Activated T-helper 1 cell treated with anti-CD3 and anti-CD28 coated beads, Interleukin-2, amount 50 U/mL, for 16 hours (primary cell): ENCODE measurements around the gene LEFTY1.

Experiments used
- DNase-seq, 2 donors: peaks; one replicate each; pipeline ENCODE4 v3.0.0-alpha.2; 2020; ENCODE audit warnings: low read depth in 1 of 2, low spot score in 1 of 2

LEFTY1 gene

GRCh38 chr1:225873281-225873850 is 15.6 kb downstream of the LEFTY1 start:
- no peak for DNase-seq

- DNase-seq = no peak
Measured at GRCh38 chr1:225872075-225872430, 16.9 kb downstream of the LEFTY1 start.

DNA sequence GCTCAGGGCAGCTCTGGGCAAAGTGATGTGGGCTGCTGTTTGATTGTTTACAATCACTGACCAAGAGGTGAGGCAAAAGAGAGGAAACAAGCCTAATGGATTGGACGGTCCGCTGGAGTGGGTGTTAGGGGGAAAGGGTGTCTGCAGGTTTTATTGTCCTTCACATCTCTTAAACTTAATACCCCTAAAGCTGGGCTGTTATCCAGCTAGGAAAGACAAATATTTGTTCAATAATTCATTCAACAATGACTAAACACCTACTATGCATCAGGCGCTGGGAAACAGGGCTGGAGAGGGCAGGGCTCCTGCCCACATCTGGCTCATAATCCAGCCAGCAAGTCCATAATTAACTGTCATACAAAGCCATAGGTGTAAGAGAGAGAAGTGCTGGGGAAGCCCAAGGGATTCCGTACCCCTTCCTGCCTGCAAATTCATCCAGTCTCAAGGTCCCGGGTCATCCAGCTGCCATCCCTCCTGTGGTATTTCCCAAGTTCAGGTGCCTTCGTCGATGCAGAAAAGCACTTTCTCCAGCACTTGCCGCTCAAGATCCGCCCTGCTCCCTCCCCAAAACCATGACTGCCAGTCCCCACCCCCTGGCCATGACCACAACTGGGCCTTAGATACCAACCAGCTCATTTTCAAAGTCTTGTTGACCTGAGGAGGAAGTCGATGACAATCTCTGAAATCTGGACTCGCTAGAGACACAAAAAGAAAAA is 17.4 kb downstream of the LEFTY1 start:
- DNase-seq = no peak

DNA sequence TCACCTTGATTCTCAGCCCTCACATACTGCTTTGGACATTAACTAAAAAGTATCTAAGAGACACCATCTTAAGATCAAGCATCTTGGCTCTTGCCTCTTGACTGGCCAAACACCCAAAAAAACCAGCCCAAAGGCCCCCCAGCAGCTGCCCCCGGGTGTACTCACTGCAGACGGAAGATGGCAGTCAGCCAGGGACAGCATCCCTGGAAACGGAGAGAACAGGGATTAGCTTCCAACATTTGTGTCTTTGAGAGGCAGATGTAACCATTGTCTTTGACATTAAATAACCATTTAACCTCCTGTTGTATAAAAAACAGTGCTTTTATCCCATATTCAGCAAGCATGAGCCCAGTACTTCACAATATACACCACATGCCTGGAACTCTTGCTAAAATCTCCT is 18.0 kb downstream of the LEFTY1 start:
- DNase-seq = no peak

DNA sequence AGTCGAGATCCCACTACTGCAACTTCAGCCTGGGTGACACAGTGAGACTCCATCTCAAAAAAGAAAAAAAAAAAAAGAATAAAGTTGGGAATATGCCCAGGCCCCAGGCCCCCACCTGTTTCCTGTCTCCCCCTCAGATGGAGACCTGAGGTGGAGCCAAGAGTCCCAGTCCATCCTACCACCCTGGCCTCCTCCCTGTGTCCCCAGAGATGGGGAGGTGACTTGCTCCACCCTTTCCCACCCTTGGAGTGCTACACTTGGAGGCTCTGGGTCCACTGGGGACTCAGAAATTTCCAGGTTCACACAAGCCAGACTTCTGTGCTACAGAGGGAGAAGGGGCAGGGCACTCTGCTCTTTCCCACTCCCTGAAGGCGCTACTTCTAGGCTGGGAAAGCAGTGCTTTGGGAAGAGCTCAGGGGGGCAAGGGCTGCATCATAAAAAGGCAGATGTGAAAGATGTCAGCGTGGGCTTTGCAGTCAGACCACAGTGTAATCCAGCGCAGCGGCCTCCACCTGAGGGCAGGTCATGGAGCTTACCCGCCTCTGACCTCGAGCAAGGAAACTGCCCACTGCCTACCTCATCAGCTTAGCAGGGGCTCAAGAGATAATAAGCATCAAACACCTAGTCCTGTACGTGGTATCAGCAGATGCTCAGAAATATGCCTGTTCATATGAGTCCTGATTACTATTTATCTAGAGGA is 20.2 kb downstream of the LEFTY1 start:
- DNase-seq = no peak

GRCh38 chr1:225866981-225867380 is 22.0 kb downstream of the LEFTY1 start:
- DNase-seq = no peak

DNA sequence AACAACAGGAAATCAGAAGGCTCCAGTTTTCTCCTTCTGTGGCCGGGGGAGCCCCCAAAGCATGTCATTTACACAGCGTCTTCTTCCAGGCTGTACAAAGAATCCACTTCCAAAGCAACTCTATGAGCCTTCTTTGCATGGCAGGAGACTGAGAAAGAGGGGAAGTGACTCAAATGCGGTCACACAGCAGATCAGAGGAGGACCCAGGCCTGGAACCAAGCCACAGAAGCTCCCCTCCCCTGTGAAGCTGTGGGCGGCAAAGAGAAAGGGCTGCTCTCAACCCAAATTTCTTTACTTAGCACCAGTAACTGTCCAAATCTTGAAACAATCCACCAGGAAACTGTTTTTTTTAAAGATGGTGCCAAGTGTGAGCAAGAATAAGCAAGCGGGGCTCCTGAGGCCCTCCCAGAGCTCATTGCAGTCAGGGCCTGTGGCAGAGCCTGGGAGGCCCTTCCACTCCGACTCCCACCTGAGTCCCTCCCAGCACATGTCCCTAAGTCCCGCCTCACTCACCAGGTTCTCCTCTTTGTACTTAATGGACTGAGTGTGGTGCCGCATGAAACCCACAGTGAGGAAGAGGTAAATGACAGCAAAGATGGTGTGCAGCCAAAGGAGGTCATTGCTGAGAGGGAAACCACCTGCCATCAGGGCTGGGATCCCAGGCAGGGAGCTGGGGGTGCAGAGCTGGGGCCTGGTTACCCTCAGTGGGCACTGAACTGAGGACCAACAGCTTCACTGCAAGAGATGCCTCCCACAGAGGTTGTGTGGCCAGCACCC is 22.7 kb downstream of the LEFTY1 start:
- peak; percentile 43 to 47 for DNase-seq

- no peak for DNase-seq
Measured at GRCh38 chr1:225865514-225865913, 23.4 kb downstream of the LEFTY1 start.

DNA sequence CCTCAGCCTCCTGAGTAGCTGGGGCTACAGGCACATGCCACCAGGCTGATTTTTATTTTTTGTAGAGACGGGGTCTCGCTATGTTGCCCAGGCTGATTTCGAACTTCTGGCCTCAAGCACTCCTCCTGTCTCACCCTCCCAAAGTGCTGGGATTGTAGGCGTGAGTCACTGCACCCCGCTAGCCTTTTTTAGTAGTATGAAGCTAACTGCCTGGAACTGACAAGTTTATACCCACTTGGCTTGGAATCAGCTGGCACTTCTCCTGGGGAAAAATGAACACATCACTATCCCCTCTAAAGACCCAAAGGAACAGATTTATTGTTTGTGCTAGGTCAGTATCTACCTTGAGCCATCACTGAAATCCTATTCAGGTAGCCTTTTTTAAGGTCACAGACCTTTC is 25.8 kb downstream of the LEFTY1 start:
- no peak for DNase-seq

DNA sequence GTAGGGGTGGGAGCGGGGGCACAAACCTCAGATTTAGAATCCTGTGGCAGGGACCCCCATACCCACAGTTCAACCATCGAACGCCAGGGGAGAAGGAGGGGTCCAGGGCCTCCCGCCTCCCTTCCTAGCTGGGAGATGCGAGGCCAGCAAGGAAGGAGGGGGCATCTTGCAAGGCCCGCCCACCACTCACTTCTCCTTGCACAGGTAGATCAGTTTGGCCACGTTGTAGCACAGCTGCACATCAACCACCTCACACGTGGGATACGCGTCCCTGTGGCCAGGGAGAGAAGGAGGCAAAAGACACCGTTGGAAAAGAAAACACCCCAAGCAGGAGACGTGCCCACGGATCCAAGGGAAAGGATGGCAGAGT is 26.4 kb downstream of the LEFTY1 start:
- DNase-seq = no peak

DNA sequence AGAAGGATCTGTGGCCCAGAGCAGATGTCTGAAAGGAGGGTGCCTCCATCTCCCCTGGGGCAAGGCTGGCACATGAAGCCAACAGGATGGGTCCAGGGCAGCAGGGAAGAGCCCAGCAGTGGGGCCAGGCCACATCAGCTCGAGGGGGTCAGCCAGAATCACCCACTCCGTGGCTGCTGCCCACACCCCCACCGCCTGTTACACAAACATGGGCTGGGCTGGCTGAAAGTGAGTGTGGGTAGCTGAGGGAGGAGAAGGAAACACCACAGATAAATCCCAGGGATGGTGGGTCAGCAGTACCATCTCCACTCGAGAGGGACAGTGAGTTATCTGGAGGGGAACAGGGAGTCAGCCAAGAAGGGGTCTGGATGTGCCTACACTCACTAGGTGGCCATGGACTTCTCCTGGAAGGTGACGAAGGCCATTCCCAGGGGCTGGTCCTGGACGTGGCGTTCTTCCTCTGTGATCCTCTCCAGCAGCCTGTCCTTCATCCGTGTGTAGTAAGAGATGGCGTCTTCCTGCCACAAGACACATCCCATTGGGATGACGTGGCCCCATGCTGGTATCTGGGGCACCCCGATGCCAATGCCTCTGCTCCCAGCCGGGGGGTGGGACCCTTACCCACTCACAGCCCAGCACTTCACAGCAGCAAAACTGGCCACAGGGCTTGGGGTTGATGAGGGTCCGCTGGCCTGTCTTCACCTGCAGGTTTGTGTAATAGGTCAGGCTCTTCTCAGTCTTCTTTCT is 26.9 kb downstream of the LEFTY1 start:
- DNase-seq = no peak

GRCh38 chr1:225860876-225861441 is 28.0 kb downstream of the LEFTY1 start:
- DNase-seq = no peak

DNA sequence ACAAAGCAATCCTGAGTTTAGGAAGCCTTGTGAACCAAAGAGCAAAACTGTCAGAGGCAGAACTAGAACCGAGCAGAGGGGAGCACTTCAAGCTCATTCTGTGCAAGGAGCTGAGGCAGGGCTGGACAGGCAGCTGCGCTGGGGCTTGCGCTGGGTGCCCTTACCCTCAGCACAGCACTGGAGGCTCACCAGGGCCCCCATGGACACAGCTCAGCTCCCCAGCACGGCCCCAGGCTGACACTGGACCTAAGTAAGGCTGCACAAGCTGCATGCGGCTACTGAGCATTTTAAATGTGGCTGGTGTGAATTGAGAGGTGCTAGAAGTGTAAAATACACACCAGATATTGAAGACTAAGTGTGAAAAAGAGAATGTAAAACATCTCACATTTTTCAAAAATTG is 28.8 kb downstream of the LEFTY1 start:
- DNase-seq = no peak

- DNase-seq = no peak
Measured at GRCh38 chr1:225859151-225859550, 29.8 kb downstream of the LEFTY1 start.

GRCh38 chr1:225857256-225857655 is 31.7 kb downstream of the LEFTY1 start:
- DNase-seq = no peak

DNA sequence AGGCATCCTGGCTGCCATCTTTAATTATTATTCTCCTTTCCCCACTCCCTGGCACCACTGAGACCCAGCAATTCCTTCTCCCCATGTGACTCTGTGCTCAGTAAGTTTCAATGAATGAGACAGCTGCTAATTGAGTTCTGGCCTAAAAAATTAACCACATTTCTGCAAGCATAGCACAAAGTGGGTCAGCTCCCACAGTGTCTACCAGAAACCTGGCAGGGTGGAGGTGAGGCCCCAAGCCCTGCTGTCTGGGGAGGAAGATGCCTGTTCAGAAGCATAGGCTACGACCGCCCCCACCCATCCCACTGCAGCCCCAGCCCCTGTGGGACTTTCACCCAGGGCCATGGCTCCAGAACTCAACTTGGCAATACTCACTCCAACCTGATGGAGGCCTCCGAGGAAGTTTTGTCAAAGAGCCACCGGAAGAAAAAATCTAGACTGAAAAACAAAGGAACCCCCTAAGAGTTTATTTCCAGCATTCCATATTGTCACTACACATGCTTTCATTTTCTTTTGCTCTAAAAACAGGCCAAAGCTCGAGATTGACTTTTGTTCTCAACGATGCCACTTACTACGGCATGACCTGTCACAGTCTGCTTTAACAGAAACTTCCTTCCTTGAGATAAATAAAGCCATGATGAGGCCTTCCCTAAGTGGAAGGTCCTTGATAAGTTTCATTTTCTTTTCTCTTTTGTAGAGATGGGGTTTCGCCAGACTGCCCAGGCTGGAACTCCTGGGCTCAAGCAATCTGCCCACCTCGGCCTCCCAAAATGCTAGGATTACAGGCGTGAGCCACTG is 33.2 kb downstream of the LEFTY1 start:
- DNase-seq = no peak

GRCh38 chr1:225853441-225853840 is 35.5 kb downstream of the LEFTY1 start:
- no peak for DNase-seq

- no peak for DNase-seq
Measured at GRCh38 chr1:225852413-225853124, 36.4 kb downstream of the LEFTY1 start.

- no peak for DNase-seq
Measured at GRCh38 chr1:225851805-225852204, 37.1 kb downstream of the LEFTY1 start.
